SK-N-SH (cell line): Measurements from ENCODE around the gene GPR68.

Experiments
- CHD2 ChIP-seq: fragments of 150-350 bp; IDR thresholded peaks from 2 replicates; pipeline ENCODE4 v1.6.1; 2018; ENCODE audit warnings: low read length; ENCODE audit not compliant: partially characterized antibody
- EZH2phosphoT487 ChIP-seq: fragments of 200-600 bp; sonication (generic); IDR thresholded peaks from 2 replicates; pipeline ENCODE4 v1.6.1; 2017; ENCODE audit warnings: low read depth, mixed run types, mild to moderate bottlenecking, antibody characterized with exemption, moderate library complexity, borderline replicate concordance
- FOSL2 ChIP-seq: IDR thresholded peaks from 2 replicates; pipeline ENCODE4 v1.4.0; 2012; ENCODE audit warnings: low read depth, mild to moderate bottlenecking, moderate library complexity, borderline replicate concordance
- FOXM1 ChIP-seq: IDR thresholded peaks from 2 replicates; pipeline ENCODE4 v1.4.0; 2012; ENCODE audit warnings: low read depth, mild to moderate bottlenecking
- JUND ChIP-seq: IDR thresholded peaks from 2 replicates; pipeline ENCODE4 v1.4.0; 2012
- MXI1 ChIP-seq: IDR thresholded peaks from 2 replicates; pipeline ENCODE4 v1.6.1; 2012; ENCODE audit warnings: mild to moderate bottlenecking, low read depth, low read length, improper control_type of control experiment
- POLR2AphosphoS5 ChIP-seq: IDR thresholded peaks from 2 replicates; pipeline ENCODE4 v1.6.1; 2012; ENCODE audit warnings: low read depth, low read length
- RAD21 ChIP-seq: IDR thresholded peaks from 2 replicates; pipeline ENCODE4 v1.6.1; 2012; ENCODE audit warnings: mild to moderate bottlenecking, low read length
- RFX5 ChIP-seq: IDR thresholded peaks from 2 replicates; pipeline ENCODE4 v1.6.1; 2012; ENCODE audit warnings: mild to moderate bottlenecking, improper control_type of control experiment, low read length
- TF ChIP-seq, protein P1 (sequence below): fragments of 200-600 bp; sonication (generic); IDR thresholded peaks from 2 replicates; pipeline ENCODE4 v1.6.1; 2017; ENCODE audit warnings: antibody characterized with exemption, mild to moderate bottlenecking, moderate library complexity
- TF ChIP-seq, protein P2 (sequence below): fragments of 150-350 bp; IDR thresholded peaks from 2 replicates; pipeline ENCODE4 v1.6.1; 2017; ENCODE audit warnings: antibody characterized with exemption, low read length, low read depth, borderline replicate concordance
- TF ChIP-seq, protein P3 (sequence below): IDR thresholded peaks from 2 replicates; pipeline ENCODE4 v1.6.1; 2012; ENCODE audit warnings: mild to moderate bottlenecking, low read depth, low read length, moderate library complexity
- TF ChIP-seq, protein P4 (sequence below): IDR thresholded peaks from 2 replicates; pipeline ENCODE4 v1.4.0; 2012; ENCODE audit warnings: low read depth, borderline replicate concordance

DNA sequence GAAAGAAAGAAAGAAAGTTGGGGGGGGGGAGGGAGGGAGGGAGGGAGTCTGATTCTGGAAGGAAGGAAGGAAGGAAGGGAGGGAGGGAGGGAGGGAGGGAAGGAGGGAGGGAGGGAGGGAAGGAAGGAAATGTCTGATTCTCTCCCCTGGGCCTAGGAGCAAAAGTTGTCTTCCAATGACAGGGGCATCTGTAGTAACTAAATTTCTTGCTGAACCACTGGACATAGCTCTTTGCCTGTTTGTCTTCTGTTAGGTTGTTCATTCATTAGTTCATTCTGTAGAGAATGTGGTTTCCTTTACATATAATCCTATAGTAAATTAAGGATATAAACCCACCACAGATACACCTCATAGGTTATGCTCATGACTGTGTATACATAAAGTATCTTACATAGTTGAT lies 59.9 kb downstream of the GPR68 start:
- TF ChIP-seq CHD2 (no peak), FOSL2 (no peak), MXI1 (no peak), RFX5 (no peak), POLR2AphosphoS5 (no peak), RAD21 (no peak), JUND (no peak), FOXM1 (no peak), EZH2phosphoT487 (no peak)
- TF ChIP-seq, protein P1, sequence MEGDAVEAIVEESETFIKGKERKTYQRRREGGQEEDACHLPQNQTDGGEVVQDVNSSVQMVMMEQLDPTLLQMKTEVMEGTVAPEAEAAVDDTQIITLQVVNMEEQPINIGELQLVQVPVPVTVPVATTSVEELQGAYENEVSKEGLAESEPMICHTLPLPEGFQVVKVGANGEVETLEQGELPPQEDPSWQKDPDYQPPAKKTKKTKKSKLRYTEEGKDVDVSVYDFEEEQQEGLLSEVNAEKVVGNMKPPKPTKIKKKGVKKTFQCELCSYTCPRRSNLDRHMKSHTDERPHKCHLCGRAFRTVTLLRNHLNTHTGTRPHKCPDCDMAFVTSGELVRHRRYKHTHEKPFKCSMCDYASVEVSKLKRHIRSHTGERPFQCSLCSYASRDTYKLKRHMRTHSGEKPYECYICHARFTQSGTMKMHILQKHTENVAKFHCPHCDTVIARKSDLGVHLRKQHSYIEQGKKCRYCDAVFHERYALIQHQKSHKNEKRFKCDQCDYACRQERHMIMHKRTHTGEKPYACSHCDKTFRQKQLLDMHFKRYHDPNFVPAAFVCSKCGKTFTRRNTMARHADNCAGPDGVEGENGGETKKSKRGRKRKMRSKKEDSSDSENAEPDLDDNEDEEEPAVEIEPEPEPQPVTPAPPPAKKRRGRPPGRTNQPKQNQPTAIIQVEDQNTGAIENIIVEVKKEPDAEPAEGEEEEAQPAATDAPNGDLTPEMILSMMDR, result no peak
- TF ChIP-seq, protein P2, sequence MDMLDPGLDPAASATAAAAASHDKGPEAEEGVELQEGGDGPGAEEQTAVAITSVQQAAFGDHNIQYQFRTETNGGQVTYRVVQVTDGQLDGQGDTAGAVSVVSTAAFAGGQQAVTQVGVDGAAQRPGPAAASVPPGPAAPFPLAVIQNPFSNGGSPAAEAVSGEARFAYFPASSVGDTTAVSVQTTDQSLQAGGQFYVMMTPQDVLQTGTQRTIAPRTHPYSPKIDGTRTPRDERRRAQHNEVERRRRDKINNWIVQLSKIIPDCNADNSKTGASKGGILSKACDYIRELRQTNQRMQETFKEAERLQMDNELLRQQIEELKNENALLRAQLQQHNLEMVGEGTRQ, result no peak
- TF ChIP-seq, protein P3, sequence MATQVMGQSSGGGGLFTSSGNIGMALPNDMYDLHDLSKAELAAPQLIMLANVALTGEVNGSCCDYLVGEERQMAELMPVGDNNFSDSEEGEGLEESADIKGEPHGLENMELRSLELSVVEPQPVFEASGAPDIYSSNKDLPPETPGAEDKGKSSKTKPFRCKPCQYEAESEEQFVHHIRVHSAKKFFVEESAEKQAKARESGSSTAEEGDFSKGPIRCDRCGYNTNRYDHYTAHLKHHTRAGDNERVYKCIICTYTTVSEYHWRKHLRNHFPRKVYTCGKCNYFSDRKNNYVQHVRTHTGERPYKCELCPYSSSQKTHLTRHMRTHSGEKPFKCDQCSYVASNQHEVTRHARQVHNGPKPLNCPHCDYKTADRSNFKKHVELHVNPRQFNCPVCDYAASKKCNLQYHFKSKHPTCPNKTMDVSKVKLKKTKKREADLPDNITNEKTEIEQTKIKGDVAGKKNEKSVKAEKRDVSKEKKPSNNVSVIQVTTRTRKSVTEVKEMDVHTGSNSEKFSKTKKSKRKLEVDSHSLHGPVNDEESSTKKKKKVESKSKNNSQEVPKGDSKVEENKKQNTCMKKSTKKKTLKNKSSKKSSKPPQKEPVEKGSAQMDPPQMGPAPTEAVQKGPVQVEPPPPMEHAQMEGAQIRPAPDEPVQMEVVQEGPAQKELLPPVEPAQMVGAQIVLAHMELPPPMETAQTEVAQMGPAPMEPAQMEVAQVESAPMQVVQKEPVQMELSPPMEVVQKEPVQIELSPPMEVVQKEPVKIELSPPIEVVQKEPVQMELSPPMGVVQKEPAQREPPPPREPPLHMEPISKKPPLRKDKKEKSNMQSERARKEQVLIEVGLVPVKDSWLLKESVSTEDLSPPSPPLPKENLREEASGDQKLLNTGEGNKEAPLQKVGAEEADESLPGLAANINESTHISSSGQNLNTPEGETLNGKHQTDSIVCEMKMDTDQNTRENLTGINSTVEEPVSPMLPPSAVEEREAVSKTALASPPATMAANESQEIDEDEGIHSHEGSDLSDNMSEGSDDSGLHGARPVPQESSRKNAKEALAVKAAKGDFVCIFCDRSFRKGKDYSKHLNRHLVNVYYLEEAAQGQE, result no peak
- TF ChIP-seq, protein P4, sequence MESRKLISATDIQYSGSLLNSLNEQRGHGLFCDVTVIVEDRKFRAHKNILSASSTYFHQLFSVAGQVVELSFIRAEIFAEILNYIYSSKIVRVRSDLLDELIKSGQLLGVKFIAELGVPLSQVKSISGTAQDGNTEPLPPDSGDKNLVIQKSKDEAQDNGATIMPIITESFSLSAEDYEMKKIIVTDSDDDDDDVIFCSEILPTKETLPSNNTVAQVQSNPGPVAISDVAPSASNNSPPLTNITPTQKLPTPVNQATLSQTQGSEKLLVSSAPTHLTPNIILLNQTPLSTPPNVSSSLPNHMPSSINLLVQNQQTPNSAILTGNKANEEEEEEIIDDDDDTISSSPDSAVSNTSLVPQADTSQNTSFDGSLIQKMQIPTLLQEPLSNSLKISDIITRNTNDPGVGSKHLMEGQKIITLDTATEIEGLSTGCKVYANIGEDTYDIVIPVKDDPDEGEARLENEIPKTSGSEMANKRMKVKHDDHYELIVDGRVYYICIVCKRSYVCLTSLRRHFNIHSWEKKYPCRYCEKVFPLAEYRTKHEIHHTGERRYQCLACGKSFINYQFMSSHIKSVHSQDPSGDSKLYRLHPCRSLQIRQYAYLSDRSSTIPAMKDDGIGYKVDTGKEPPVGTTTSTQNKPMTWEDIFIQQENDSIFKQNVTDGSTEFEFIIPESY, result no peak
